Gastroesophageal sphincter (tissue), 3 donors: ENCODE data around the gene TAOK3.

ENCODE experiments used
- POLR2A ChIP-seq, 2 donors: fragments of 450-650 bp; IDR thresholded peaks; one replicate each; pipeline ENCODE4 v1.6.1; 2017; ENCODE audit warnings: antibody characterized with exemption in 2 of 2, mild to moderate bottlenecking in 2 of 2, moderate library complexity in 1 of 2
- POLR2AphosphoS5 ChIP-seq: sonication (generic); formaldehyde crosslinking; IDR thresholded peaks from one replicate; pipeline ENCODE4 v1.6.1; 2017; ENCODE audit warnings: antibody characterized with exemption
- TF ChIP-seq, protein P1 (sequence below), 4 experiments: fragments of 200-600 bp in 2 of 4; fragments of 450-650 bp in 2 of 4; sonication (generic) in 1 of 4; IDR thresholded peaks; one replicate each; pipeline ENCODE4 v1.5.1; 2017 to 2019; ENCODE audit warnings: antibody characterized with exemption in 4 of 4, mild to moderate bottlenecking in 2 of 4, moderate library complexity in 2 of 4

DNA sequence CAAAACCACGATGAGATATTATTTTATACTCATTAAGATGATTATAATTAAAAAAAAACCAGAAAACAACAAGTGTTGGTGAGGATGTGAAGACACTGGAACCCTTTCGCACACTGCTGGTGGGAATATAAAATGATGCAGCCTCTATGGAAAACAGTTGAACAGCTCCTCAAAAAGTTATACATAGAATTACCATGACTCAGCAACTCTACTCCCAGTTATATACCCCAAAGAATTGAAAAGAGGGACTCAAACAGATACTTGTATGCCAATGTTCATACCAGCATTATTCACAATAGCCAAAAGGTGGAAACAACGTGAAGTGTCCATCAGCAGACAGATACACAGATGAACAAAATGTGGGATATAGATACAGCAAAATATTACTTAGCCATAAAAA is 53.1 kb downstream of the TAOK3 start:
- TF ChIP-seq, protein P1, sequence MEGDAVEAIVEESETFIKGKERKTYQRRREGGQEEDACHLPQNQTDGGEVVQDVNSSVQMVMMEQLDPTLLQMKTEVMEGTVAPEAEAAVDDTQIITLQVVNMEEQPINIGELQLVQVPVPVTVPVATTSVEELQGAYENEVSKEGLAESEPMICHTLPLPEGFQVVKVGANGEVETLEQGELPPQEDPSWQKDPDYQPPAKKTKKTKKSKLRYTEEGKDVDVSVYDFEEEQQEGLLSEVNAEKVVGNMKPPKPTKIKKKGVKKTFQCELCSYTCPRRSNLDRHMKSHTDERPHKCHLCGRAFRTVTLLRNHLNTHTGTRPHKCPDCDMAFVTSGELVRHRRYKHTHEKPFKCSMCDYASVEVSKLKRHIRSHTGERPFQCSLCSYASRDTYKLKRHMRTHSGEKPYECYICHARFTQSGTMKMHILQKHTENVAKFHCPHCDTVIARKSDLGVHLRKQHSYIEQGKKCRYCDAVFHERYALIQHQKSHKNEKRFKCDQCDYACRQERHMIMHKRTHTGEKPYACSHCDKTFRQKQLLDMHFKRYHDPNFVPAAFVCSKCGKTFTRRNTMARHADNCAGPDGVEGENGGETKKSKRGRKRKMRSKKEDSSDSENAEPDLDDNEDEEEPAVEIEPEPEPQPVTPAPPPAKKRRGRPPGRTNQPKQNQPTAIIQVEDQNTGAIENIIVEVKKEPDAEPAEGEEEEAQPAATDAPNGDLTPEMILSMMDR (IDR thresholded peaks at IDR 0.05), result no peak
- no peak for TF ChIP-seq POLR2A (IDR thresholded peaks at IDR 0.05)
- no peak for TF ChIP-seq POLR2AphosphoS5
